SK-N-SH (cell line): ENCODE results near the gene SCAPER.

Experiments
- FOSL2 ChIP-seq: IDR thresholded peaks from 2 replicates; pipeline ENCODE4 v1.4.0; 2012; ENCODE audit warnings: low read depth, mild to moderate bottlenecking, moderate library complexity, borderline replicate concordance
- GATA2 ChIP-seq: sonication (generic); formaldehyde crosslinking; IDR thresholded peaks from 2 replicates; pipeline ENCODE4 v1.5.0; 2020; ENCODE audit warnings: mild to moderate bottlenecking, missing genetic modification reagents
- POLR2AphosphoS5 ChIP-seq: IDR thresholded peaks from 2 replicates; pipeline ENCODE4 v1.6.1; 2012; ENCODE audit warnings: low read depth, low read length
- RAD21 ChIP-seq: IDR thresholded peaks from 2 replicates; pipeline ENCODE4 v1.6.1; 2012; ENCODE audit warnings: mild to moderate bottlenecking, low read length
- RCOR1 ChIP-seq: fragments of 150-350 bp; IDR thresholded peaks from 2 replicates; pipeline ENCODE4 v1.6.1; 2017; ENCODE audit warnings: antibody characterized with exemption, low read length
- SMC3 ChIP-seq: IDR thresholded peaks from 2 replicates; pipeline ENCODE4 v1.6.1; 2012; ENCODE audit warnings: low read depth, low read length, improper control_type of control experiment
- TF ChIP-seq, protein P1 (sequence below): fragments of 200-600 bp; sonication (generic); IDR thresholded peaks from 2 replicates; pipeline ENCODE4 v1.6.1; 2017; ENCODE audit warnings: antibody characterized with exemption, mild to moderate bottlenecking, moderate library complexity
- TF ChIP-seq, protein P2 (sequence below): fragments of 150-350 bp; IDR thresholded peaks from 2 replicates; pipeline ENCODE4 v1.6.1; 2017; ENCODE audit warnings: antibody characterized with exemption, low read length, low read depth, borderline replicate concordance

DNA sequence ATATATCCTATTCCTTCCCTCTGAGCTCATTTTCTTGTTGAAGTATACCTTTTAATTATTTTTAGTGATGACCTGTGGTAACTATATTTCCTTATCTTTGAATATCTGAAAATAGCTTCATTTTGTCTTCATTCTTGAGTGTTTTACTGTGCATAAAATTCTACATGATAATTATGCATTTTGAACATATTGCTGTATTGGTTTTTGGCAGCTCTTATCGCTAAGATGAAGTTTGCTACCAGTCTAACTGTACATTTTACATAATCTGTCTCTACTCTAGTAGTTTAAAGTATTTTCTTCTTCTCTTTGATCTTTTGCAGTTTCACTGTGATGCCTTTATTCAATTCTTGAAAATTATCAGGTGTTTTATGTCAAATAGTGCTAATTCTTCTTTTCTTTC, 379.0 kb downstream of the SCAPER start:
- TF ChIP-seq SMC3, result no peak
- TF ChIP-seq, protein P1, sequence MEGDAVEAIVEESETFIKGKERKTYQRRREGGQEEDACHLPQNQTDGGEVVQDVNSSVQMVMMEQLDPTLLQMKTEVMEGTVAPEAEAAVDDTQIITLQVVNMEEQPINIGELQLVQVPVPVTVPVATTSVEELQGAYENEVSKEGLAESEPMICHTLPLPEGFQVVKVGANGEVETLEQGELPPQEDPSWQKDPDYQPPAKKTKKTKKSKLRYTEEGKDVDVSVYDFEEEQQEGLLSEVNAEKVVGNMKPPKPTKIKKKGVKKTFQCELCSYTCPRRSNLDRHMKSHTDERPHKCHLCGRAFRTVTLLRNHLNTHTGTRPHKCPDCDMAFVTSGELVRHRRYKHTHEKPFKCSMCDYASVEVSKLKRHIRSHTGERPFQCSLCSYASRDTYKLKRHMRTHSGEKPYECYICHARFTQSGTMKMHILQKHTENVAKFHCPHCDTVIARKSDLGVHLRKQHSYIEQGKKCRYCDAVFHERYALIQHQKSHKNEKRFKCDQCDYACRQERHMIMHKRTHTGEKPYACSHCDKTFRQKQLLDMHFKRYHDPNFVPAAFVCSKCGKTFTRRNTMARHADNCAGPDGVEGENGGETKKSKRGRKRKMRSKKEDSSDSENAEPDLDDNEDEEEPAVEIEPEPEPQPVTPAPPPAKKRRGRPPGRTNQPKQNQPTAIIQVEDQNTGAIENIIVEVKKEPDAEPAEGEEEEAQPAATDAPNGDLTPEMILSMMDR, result no peak
- TF ChIP-seq RAD21, result no peak
- TF ChIP-seq, protein P2, sequence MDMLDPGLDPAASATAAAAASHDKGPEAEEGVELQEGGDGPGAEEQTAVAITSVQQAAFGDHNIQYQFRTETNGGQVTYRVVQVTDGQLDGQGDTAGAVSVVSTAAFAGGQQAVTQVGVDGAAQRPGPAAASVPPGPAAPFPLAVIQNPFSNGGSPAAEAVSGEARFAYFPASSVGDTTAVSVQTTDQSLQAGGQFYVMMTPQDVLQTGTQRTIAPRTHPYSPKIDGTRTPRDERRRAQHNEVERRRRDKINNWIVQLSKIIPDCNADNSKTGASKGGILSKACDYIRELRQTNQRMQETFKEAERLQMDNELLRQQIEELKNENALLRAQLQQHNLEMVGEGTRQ, result no peak
- no peak for TF ChIP-seq FOSL2
- no peak for TF ChIP-seq POLR2AphosphoS5
- TF ChIP-seq GATA2, result no peak
- TF ChIP-seq RCOR1, result no peak
